ENCODE measurements around the gene MPC1.

The MPC1 gene

DNA sequence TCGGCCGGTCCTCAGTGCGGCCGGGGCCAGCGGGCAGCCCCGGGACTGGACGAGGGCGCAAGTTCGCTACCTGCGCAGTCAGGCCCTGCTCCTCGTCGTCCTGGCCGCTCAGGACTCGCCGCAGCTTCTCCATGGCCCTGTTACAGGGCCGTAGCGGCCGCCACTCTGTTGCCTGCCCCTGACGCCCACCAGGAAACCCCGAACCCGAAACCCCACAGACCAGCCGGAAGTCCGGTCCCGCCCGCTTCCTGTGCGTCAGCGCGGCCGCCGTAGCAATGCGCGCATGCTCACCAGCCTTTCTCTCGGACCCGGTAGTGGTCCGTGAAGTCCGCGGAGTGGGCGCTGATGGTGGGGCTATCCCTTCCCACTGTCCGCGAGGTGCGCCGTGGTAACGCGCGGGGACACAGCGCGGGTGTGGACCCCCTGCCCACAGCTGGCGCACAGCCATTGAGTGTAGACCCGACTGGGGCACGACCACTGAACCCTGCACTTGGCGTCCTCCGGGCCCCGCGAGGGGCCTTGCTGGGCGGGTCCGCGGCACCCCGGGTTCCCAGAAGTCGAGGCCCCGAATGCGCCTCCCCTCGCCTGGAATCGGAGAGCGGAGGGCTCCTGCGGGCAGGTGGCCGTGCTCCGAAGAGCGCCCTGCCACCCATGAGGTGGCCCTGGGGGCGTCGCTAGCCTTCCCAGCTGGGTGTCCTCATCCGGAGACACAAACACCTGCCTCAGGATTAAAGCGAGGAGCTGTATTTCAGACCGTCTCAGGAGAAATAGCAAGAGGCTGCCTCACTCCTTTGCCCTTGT lies 40.2 kb downstream of the MPC1 start, which contains the start of gene SFT2D1:
Gene SFT2D1, minus strand, starts transcription at position 197 of the 801 bp plus-strand sequence. Its CDS starts 64 bp downstream, at position 133.
- no peak for TF ChIP-seq CTCF (IDR thresholded peaks at IDR 0.05; ENCODE audit: low read depth, low read length)
- peak within 1 kb of the TSS; percentile 98 to 99 for H3K4me3 ChIP-seq (replicated peaks in 1 of 2; ENCODE audit: low read depth in 2 of 2, low read length in 2 of 2)
- peak; percentile 73 to 92 for DNase-seq (ENCODE audit: low read depth in 2 of 2)

GRCh38 chr6:166341977-166342348 lies 40.8 kb downstream of the MPC1 start:
- no peak for TF ChIP-seq CTCF (IDR thresholded peaks at IDR 0.05; ENCODE audit: low read depth, low read length)
- peak; percentile 23 to 30 for DNase-seq (ENCODE audit: low read depth in 2 of 2)
- peak overlapping the region; percentile 98 to 99 for H3K4me3 ChIP-seq (replicated peaks in 1 of 2; ENCODE audit: low read depth in 2 of 2, low read length in 2 of 2)

DNA sequence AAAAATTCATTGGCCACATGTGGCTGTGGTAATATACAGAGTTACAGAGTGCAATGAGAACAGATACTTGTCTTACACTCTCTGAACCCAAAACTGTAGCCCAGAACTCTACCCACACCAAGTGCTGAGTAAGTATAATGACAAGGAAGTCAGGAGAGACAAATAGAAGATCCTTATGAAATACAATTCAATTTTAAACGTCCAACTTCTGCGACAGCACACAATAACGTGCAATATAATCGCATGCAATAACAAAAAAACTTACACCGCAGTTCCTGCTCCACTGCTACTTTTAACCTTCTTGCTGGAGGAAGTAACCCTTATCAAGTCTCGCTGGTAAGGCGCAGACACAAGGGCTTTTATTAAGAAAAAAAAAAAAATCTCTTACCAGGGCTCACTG lies 41.3 kb downstream of the MPC1 start:
- TF ChIP-seq CTCF (IDR thresholded peaks at IDR 0.05; ENCODE audit: low read depth, low read length), result no peak
- H3K4me3 ChIP-seq (replicated peaks in 1 of 2; ENCODE audit: low read depth in 2 of 2, low read length in 2 of 2), result peak overlapping the region; percentile 98 to 99
- DNase-seq (ENCODE audit: low read depth in 2 of 2), result no peak

DNA sequence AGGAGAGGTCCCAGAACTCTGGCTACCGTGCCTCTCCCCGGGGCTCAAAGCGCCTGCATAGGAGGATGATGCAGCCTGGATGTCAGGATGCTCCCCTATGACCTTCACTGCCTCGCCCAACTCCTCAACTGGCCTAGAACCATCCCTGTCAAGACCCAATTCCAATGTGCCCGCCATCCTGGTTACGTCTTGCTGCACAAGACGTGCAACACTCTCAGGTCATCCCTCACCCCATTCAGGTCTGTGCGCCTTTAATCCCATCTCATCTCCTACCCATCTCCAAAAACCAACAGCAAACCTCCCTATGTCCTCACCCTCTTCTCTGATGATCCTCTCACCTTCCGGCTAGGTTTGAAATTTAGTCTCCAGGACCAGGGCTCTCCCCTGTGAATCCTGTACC lies 43.9 kb downstream of the MPC1 start:
- no peak overlapping the region for H3K4me3 ChIP-seq (replicated peaks in 1 of 2; ENCODE audit: low read depth in 2 of 2, low read length in 2 of 2)
- no peak for TF ChIP-seq CTCF (IDR thresholded peaks at IDR 0.05; ENCODE audit: low read depth, low read length)
- DNase-seq (ENCODE audit: low read depth in 2 of 2), result no peak

- H3K4me3 ChIP-seq (replicated peaks in 1 of 2; ENCODE audit: low read depth in 2 of 2, low read length in 2 of 2), result no peak overlapping the region
- DNase-seq (ENCODE audit: low read depth in 2 of 2), result no peak
- TF ChIP-seq CTCF (IDR thresholded peaks at IDR 0.05; ENCODE audit: low read depth, low read length), result no peak
Measured at GRCh38 chr6:166336847-166337246, 45.9 kb downstream of the MPC1 start.

- no peak for TF ChIP-seq CTCF (IDR thresholded peaks at IDR 0.05; ENCODE audit: low read depth, low read length)
- no peak for DNase-seq (ENCODE audit: low read depth in 2 of 2)
- no peak overlapping the region for H3K4me3 ChIP-seq (replicated peaks in 1 of 2; ENCODE audit: low read depth in 2 of 2, low read length in 2 of 2)
Measured at GRCh38 chr6:166335378-166336302, 47.1 kb downstream of the MPC1 start.
